Spleen (tissue), 7 donors: Measurements from ENCODE around the gene NOS1AP.

Experiments used
- POLR2A ChIP-seq, 3 donors: fragments of 450-650 bp; IDR thresholded peaks; one replicate each; pipeline ENCODE4 v1.5.1; 2017; ENCODE audit warnings: antibody characterized with exemption in 3 of 3, mild to moderate bottlenecking in 1 of 3
- TF ChIP-seq, protein P1 (sequence below), 11 experiments: fragments of 200-600 bp in 7 of 11; fragments of 450-650 bp in 4 of 11; sonication (generic) in 4 of 11; IDR thresholded peaks in 8 of 11; conservative IDR thresholded peaks in 3 of 11; 1 replicate in 7 of 11; 2 replicates in 4 of 11; pipeline versions ENCODE4 v1.4.0 to v1.8.0; 2016 to 2021; ENCODE audit warnings: antibody characterized with exemption in 11 of 11, inconsistent platforms in 4 of 11, mild to moderate bottlenecking in 1 of 11
- donor health status: DM: no; HTN: no; CAD: no; lungs with moderate emphysema.
- donor health status: DM: no; HTN: no; CAD: no.
- donor health status: DM: no; HTN: no; CAD: no.

DNA sequence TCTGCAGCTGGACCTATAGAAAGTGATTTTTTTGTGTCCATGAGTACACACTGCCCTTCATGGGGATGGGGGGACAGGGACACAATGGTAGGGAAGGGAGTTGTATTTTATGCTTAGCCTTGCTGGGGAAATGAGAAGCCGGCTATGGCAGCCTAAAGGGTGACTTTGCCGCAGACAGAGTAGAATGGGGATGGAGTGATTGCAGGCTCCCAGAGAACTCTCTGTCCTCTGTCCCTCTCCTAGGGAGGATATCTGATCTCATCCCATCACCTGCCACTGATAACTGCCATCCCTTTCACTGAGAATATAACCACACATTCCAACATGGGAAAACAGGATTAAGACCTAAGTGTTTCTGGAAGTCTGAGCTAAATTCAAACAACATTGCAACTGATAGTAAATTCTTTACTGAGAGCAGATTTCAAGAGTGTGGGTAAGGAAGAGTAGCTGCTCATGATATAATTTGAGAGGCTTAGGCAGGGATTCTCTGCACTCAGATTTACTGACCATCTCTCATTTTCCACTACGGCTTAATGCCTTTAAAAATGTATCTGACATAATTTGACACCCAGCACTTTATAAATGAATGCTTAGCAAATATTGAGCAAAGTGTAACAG is 328.6 kb downstream of the NOS1AP start:
- TF ChIP-seq, protein P1, sequence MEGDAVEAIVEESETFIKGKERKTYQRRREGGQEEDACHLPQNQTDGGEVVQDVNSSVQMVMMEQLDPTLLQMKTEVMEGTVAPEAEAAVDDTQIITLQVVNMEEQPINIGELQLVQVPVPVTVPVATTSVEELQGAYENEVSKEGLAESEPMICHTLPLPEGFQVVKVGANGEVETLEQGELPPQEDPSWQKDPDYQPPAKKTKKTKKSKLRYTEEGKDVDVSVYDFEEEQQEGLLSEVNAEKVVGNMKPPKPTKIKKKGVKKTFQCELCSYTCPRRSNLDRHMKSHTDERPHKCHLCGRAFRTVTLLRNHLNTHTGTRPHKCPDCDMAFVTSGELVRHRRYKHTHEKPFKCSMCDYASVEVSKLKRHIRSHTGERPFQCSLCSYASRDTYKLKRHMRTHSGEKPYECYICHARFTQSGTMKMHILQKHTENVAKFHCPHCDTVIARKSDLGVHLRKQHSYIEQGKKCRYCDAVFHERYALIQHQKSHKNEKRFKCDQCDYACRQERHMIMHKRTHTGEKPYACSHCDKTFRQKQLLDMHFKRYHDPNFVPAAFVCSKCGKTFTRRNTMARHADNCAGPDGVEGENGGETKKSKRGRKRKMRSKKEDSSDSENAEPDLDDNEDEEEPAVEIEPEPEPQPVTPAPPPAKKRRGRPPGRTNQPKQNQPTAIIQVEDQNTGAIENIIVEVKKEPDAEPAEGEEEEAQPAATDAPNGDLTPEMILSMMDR (IDR thresholded peaks at IDR 0.05 in 8 of 11, conservative IDR thresholded peaks at IDR 0.05 in 3 of 11) = no peak
- TF ChIP-seq POLR2A (IDR thresholded peaks at IDR 0.05) = no peak
